CD14-positive monocyte (primary cell): ENCODE results near the gene HAGHL. TPM values are rescaled to one million over a fixed set of nuclear protein-coding genes. Genes with fewer than 3 reads are reported as not detected.

Experiments
- DNase-seq, 3 donors: peaks; one replicate each; pipeline ENCODE4 v3.0.0-alpha.2; 2011 to 2022
- H2AFZ ChIP-seq: 2 replicates; pipeline ENCODE4 v1.6.0; 2012; ENCODE audit warnings: mild to moderate bottlenecking, low read depth, low read length, inconsistent platforms; ENCODE audit not compliant: insufficient read depth, poor library complexity, severe bottlenecking
- H3K27ac ChIP-seq, 2 donors: 1 replicate in 1 of 2; 2 replicates in 1 of 2; pipeline ENCODE4 v1.5.1; 2012 to 2013; ENCODE audit warnings: low read length in 2 of 2, control low read depth in 1 of 2, inconsistent platforms in 1 of 2, low read depth in 1 of 2, mild to moderate bottlenecking in 1 of 2
- H3K27me3 ChIP-seq, 2 donors: one replicate each; pipeline versions ENCODE4 v1.6.0 to v1.6.1; 2011 to 2013; ENCODE audit warnings: low read length in 2 of 2; ENCODE audit not compliant: control insufficient read depth in 2 of 2, insufficient read depth in 2 of 2
- H3K36me3 ChIP-seq, 2 donors: replicated peaks in 1 of 2; 1 replicate in 1 of 2; 2 replicates in 1 of 2; pipeline versions ENCODE4 v1.5.1 to v1.6.1; 2012 to 2013; ENCODE audit warnings: low read length in 2 of 2, control low read depth in 1 of 2, inconsistent platforms in 1 of 2, mild to moderate bottlenecking in 1 of 2; ENCODE audit not compliant: insufficient read depth in 2 of 2, control insufficient read depth in 1 of 2
- H3K4me1 ChIP-seq, 2 donors: 1 replicate in 1 of 2; 2 replicates in 1 of 2; pipeline versions ENCODE4 v1.5.1 to v1.6.1; 2012 to 2013; ENCODE audit warnings: low read length in 2 of 2, control low read depth in 1 of 2, inconsistent platforms in 1 of 2, mild to moderate bottlenecking in 1 of 2, moderate library complexity in 1 of 2; ENCODE audit not compliant: insufficient read depth in 2 of 2, control insufficient read depth in 1 of 2
- H3K4me2 ChIP-seq: replicated peaks from 2 replicates; pipeline ENCODE3; 2012; ENCODE audit warnings: low read length, moderate library complexity, mild to moderate bottlenecking; ENCODE audit not compliant: poor library complexity, severe bottlenecking; ENCODE audit errors: extremely low read depth
- H3K4me3 ChIP-seq, 3 experiments: fragments of 200-600 bp in 1 of 3; sonication (generic) in 1 of 3; replicated peaks in 1 of 3; 1 replicate in 2 of 3; 2 replicates in 1 of 3; pipeline ENCODE4 v1.5.1; 2011 to 2013; ENCODE audit warnings: low read length in 3 of 3, mild to moderate bottlenecking in 3 of 3, control low read depth in 2 of 3, low read depth in 2 of 3, inconsistent platforms in 1 of 3, moderate library complexity in 1 of 3
- H3K79me2 ChIP-seq: 2 replicates; pipeline ENCODE4 v1.6.0; 2012; ENCODE audit warnings: mild to moderate bottlenecking, control low read depth, inconsistent platforms, low read length, moderate library complexity; ENCODE audit not compliant: insufficient read depth
- H3K9ac ChIP-seq: 2 replicates; pipeline ENCODE4 v1.6.0; 2017; ENCODE audit warnings: low read length, mild to moderate bottlenecking; ENCODE audit not compliant: insufficient read depth, poor library complexity, severe bottlenecking
- H3K9me3 ChIP-seq, 2 donors: replicated peaks in 1 of 2; 1 replicate in 1 of 2; 2 replicates in 1 of 2; pipeline versions ENCODE4 v1.5.1 to v1.6.1; 2012 to 2013; ENCODE audit warnings: low read length in 2 of 2, control low read depth in 1 of 2; ENCODE audit not compliant: control insufficient read depth in 1 of 2, insufficient read depth in 1 of 2
- H4K20me1 ChIP-seq: 2 replicates; pipeline ENCODE4 v1.6.0; 2012; ENCODE audit warnings: mild to moderate bottlenecking, low read length, control low read depth, moderate library complexity; ENCODE audit not compliant: insufficient read depth
- H3K27ac Mint-ChIP-seq, 7 donors: one replicate each; pipeline ENCODE4 v1.8.0; 2020; ENCODE audit warnings: mild to moderate bottlenecking in 7 of 7, mixed read lengths in 7 of 7, moderate library complexity in 6 of 7, inconsistent platforms in 2 of 7
- H3K27me3 Mint-ChIP-seq, 3 donors: one replicate each; pipeline ENCODE4 v1.8.0; 2021 to 2022; ENCODE audit warnings: low read depth in 3 of 3, mild to moderate bottlenecking in 3 of 3, mixed read lengths in 3 of 3, moderate library complexity in 3 of 3, inconsistent platforms in 1 of 3
- H3K36me3 Mint-ChIP-seq, 2 donors: one replicate each; pipeline ENCODE4 v1.8.0; 2020; ENCODE audit warnings: mixed read lengths in 2 of 2, inconsistent platforms in 1 of 2, mild to moderate bottlenecking in 1 of 2
- H3K4me1 Mint-ChIP-seq: one replicate; pipeline ENCODE4 v1.8.0; 2020; ENCODE audit warnings: mild to moderate bottlenecking, mixed read lengths
- H3K4me3 Mint-ChIP-seq, 2 donors: one replicate each; pipeline ENCODE4 v1.8.0; 2020; ENCODE audit warnings: mild to moderate bottlenecking in 2 of 2, mixed read lengths in 2 of 2, moderate library complexity in 1 of 2
- H3K9me3 Mint-ChIP-seq, 7 donors: one replicate each; pipeline ENCODE4 v1.8.0; 2020 to 2022; ENCODE audit warnings: mixed read lengths in 7 of 7, mild to moderate bottlenecking in 6 of 7, moderate library complexity in 6 of 7, inconsistent platforms in 2 of 7
- WGBS: methylation state at CpG from one replicate; pipeline ENCODE4 v1.1.5; 2013; ENCODE audit warnings: missing lambda C conversion rate; ENCODE audit not compliant: insufficient coverage; 5-methylcytosine and 5-hydroxymethylcytosine counted together
- intact Hi-C, 2 donors: fragments of 100-400 bp; cut with micrococcal nuclease; formaldehyde crosslinking; loops; one replicate each; pipeline versions ENCODE4 v1.15.0 to v1.15.1; 2023
- polyA plus RNA-seq, 3 donors: library from polyadenylated mRNA; depleted of rRNA in 1 of 3; unstranded in 2 of 3; stranded (reverse) in 1 of 3; fragments of 300-500 nt in 2 of 3; fragments of >200 nt in 1 of 3; fragmentation: Illumina TruSeq in 2 of 3; gene quantifications; 1 replicate in 2 of 3; 2 replicates in 1 of 3; pipeline ENCODE4 v1.2.3, GENCODE V29; 2012 to 2021
- TF ChIP-seq, protein P1 (sequence below): fragments of 200-600 bp; IDR thresholded peaks from one replicate; pipeline ENCODE4 v1.8.0; 2022; ENCODE audit warnings: antibody characterized with exemption, mild to moderate bottlenecking

The HAGHL gene
- polyA plus RNA-seq, 3 donors: 0.60 to 8.9 (median 1.5) TPM

DNA sequence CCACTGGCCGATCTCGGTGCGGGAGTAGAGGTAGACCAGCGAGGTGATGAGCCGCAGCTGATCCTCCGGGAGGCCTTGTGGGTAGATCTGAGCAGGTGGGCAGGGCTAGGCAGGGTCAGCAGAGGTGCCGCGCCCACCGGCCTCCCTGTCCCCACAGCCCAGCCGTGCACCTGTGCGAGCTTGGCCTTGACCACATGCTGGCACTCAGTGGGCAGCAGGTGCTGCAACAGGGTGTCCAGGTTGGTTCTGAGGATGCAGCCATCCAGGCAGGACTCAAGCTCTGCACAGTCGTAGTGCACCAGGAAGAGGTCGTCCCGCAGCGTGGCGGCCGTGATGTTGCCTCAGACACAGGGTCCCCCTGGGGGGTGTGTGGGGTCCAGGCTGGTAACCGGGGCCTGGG is 46.1 kb downstream of the HAGHL start:
- TF ChIP-seq, protein P1, sequence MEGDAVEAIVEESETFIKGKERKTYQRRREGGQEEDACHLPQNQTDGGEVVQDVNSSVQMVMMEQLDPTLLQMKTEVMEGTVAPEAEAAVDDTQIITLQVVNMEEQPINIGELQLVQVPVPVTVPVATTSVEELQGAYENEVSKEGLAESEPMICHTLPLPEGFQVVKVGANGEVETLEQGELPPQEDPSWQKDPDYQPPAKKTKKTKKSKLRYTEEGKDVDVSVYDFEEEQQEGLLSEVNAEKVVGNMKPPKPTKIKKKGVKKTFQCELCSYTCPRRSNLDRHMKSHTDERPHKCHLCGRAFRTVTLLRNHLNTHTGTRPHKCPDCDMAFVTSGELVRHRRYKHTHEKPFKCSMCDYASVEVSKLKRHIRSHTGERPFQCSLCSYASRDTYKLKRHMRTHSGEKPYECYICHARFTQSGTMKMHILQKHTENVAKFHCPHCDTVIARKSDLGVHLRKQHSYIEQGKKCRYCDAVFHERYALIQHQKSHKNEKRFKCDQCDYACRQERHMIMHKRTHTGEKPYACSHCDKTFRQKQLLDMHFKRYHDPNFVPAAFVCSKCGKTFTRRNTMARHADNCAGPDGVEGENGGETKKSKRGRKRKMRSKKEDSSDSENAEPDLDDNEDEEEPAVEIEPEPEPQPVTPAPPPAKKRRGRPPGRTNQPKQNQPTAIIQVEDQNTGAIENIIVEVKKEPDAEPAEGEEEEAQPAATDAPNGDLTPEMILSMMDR: no peak
- H3K4me1 Mint-ChIP-seq: no peaks in the 10 kb centered on the region
- WGBS: 93% methylated on average over 18 of the region's 18 CpGs

GRCh38 chr16:774086-775001 is 47.4 kb downstream of the HAGHL start:
- H4K20me1 ChIP-seq: no peaks in the 10 kb centered on the region
- H3K9me3 ChIP-seq: no peaks in the 10 kb centered on the region
- H3K9ac ChIP-seq: no peak overlapping the region
- 92% methylated on average over 45 of the region's 46 CpGs for WGBS
- H3K27me3 ChIP-seq: peaks cover 0 to 9% of the 10 kb centered on the region in 2 donors
- H3K27ac Mint-ChIP-seq: peak overlapping the region in 1 of 7 donors; percentile 42
- DNase-seq: no peak
- no peaks in the 10 kb centered on the region for H3K4me1 Mint-ChIP-seq
- H3K36me3 Mint-ChIP-seq: no peaks in the 10 kb centered on the region
- TF ChIP-seq, protein P1: no peak
- H3K4me3 Mint-ChIP-seq: no peak overlapping the region
- H3K27me3 Mint-ChIP-seq: peaks cover 2 to 13% (median 9%) of the 10 kb centered on the region in 3 donors
- no peaks in the 10 kb centered on the region for H3K79me2 ChIP-seq
- H3K4me2 ChIP-seq: no peak overlapping the region
- peaks cover 0 to 1% (median 0%) of the 10 kb centered on the region in 7 donors for H3K9me3 Mint-ChIP-seq
- no peak overlapping the region for H3K27ac ChIP-seq
- no peak overlapping the region for H3K4me3 ChIP-seq
- intact Hi-C loops: no loop called here
- H3K36me3 ChIP-seq: no peaks in the 10 kb centered on the region
- no peaks in the 10 kb centered on the region for H3K4me1 ChIP-seq
- no peak overlapping the region for H2AFZ ChIP-seq

More for the DNA sequence above, 46.1 kb downstream of the HAGHL start:
- intact Hi-C loops: no loop called here
- Histone ChIP-seq H3K79me2 (no peaks in the 10 kb centered on the region), H4K20me1 (no peaks in the 10 kb centered on the region), H3K4me2 (no peak overlapping the region), H3K36me3 (no peaks in the 10 kb centered on the region), H2AFZ (no peak overlapping the region), H3K9me3 (no peaks in the 10 kb centered on the region), H3K4me3 (no peak overlapping the region), H3K4me1 (no peaks in the 10 kb centered on the region), H3K9ac (no peak overlapping the region), H3K27ac (no peak overlapping the region), H3K27me3 (peaks cover 0 to 7% of the 10 kb centered on the region in 2 donors)
- H3K27ac Mint-ChIP-seq: no peak overlapping the region
- DNase-seq: no peak
- peaks cover 2 to 20% (median 9%) of the 10 kb centered on the region in 3 donors for H3K27me3 Mint-ChIP-seq
- H3K4me3 Mint-ChIP-seq: no peak overlapping the region
- H3K9me3 Mint-ChIP-seq: peaks cover 0 to 1% (median 0%) of the 10 kb centered on the region in 7 donors
- H3K36me3 Mint-ChIP-seq: no peaks in the 10 kb centered on the region
